ENCODE results near the gene SPECC1.

- no peak for TF ChIP-seq CTCF (IDR thresholded peaks at IDR 0.05; ENCODE audit: low read length)
- TF ChIP-seq EZH2 (IDR thresholded peaks at IDR 0.05; ENCODE audit: borderline replicate concordance, low read length) = no peak
Observed at GRCh38 chr17:20299013-20299412, 289.9 kb downstream of the SPECC1 start.

Data from OCI-LY1 (cell line).